HuH-7 (cell line): ENCODE measurements around the gene NTS.

ENCODE experiments used
- DNase-seq: peaks from one replicate; pipeline ENCODE4 v3.0.0; 2011; ENCODE audit warnings: low spot score

Gene NTS

DNA sequence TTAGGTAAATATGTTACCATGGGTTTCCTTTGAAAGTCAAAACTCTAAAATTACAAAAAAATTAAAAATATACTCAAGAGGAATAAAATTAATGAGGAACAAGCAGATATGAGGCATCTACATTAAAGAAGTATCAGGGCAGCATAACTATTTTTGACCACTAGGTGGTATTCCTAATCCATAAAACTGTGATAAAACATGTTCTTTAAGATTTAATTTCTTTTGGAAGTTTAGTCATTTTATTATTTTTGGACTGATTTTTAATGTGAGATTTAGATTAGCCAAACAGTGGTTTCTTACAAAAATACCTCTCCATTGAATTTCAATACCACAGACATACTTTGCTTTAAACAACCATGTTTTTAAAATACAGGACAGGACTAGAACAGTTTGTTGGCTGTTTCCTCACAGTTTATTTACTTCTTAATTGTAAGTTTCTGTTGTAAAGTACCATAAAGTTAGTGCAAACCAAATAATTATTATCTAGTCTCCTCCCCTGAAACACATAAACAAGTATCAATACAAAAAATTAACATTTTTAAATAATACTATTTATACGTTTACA is 49.8 kb downstream of the NTS start:
- DNase-seq = no peak

DNA sequence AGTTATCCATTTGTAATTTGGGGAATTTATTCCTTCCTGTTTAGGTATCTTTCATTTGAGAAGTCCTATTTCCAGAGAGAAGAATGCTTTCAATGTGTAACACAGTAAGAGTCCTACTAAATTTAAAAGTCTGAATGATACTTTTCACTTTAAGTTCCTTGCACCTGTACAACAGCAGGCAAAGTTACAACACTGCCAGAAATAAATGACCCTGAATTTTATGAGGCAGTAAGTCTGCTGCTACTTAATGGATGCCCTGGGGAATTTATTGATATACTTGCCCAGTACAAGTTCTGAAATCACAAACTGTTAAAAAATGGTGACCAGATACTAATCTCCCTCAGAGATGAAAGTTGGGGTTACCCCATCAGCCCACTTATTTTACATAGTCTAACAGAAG is 53.1 kb downstream of the NTS start:
- no peak for DNase-seq
